ENCODE results near the gene CDH3. TPM values are rescaled to one million over a fixed set of nuclear protein-coding genes. Genes with fewer than 3 reads are reported as not detected.

The CDH3 gene
- total and polyA plus RNA-seq, 2 of the 13 experiments (the other 11 are each of a cell fraction or from before 2014, with no cell fraction given) = 0.11 TPM; not detected in 1

- TF ChIP-seq ZNF326 (CRISPR knock-in tag; IDR thresholded peaks at IDR 0.05; ENCODE audit: borderline replicate concordance) (no peak), ZNF619 (CRISPR knock-in tag; IDR thresholded peaks at IDR 0.05) (no peak), POLR2A (IDR thresholded peaks at IDR 0.05; ENCODE audit: insufficient read depth in 1 of 2, low read depth in 2 of 2, low read length in 2 of 2) (peak in 1 of 2 experiments; percentile 34; a peak in 2 of 4 replicates), ZNF3 (CRISPR knock-in tag; IDR thresholded peaks at IDR 0.05) (no peak), SNAI1 (CRISPR knock-in tag; IDR thresholded peaks at IDR 0.05; ENCODE audit: borderline replicate concordance) (peak; percentile 81; the same call in 1 of the 2 replicates), ZNF792 (CRISPR knock-in tag; IDR thresholded peaks at IDR 0.05) (0 out of 2 replicates have a peak, but pooled peaks have one; percentile 54), ZFP36L2 (CRISPR knock-in tag; IDR thresholded peaks at IDR 0.05) (0 out of 2 replicates have a peak, but pooled peaks have one; percentile 39), ZMYM4 (CRISPR knock-in tag; IDR thresholded peaks at IDR 0.05) (peak; percentile 38; the same call in 1 of the 2 replicates), CEBPG (CRISPR knock-in tag; IDR thresholded peaks at IDR 0.05) (peak; percentile 73), AHDC1 (CRISPR knock-in tag; IDR thresholded peaks at IDR 0.05; ENCODE audit: borderline replicate concordance) (peak; percentile 64; the same call in 1 of the 2 replicates), RCOR2 (CRISPR knock-in tag; IDR thresholded peaks at IDR 0.05) (peak; percentile 11; the same call in 1 of the 2 replicates), RERE (CRISPR knock-in tag; IDR thresholded peaks at IDR 0.05; ENCODE audit: low read depth) (no peak), PHF20 (CRISPR knock-in tag; IDR thresholded peaks at IDR 0.05) (no peak), HNF4G (IDR thresholded peaks at IDR 0.05; ENCODE audit: borderline replicate concordance, low read depth, low read length) (peak; percentile 53; the same call in 1 of the 2 replicates), HNF4G (CRISPR knock-in tag; IDR thresholded peaks at IDR 0.05; ENCODE audit: borderline replicate concordance, low read depth) (peak; percentile 41; the same call in 1 of the 2 replicates), PCBP1 (IDR thresholded peaks at IDR 0.05; ENCODE audit: borderline replicate concordance, low read depth, low read length) (no peak), GMEB1 (CRISPR knock-in tag; IDR thresholded peaks at IDR 0.05; ENCODE audit: borderline replicate concordance) (no peak; the same call in 1 of the 2 replicates)
Measured at GRCh38 chr16:68739964-68740627, 95.0 kb downstream of the CDH3 start (continued).
